SK-N-SH (cell line): Measurements from ENCODE around the gene ANKFN1. TPM values are rescaled to one million over a fixed set of nuclear protein-coding genes. Genes with fewer than 3 reads are reported as not detected.

Source experiments
- CTCF ChIA-PET: fragments of 300-600, 350-600 bp; formaldehyde crosslinking; extraction: SDS; loops from one replicate; lab custom pipeline; 2021; lab: Yijun Ruan, JAX
- POLR2A ChIA-PET: fragments of 350-600 bp; sonication (Branson Sonifier 250); formaldehyde crosslinking; extraction: SDS; loops from one replicate; lab custom pipeline; 2020; ENCODE audit warnings: antibody characterized with exemption, inconsistent platforms; lab: Yijun Ruan, JAX
- DNase-seq: peaks from one replicate; pipeline ENCODE4 v3.0.0; 2012
- H2AFZ ChIP-seq: fragments of 200-600 bp; sonication (generic); 2 replicates; pipeline ENCODE4 v1.8.1; 2016; ENCODE audit warnings: antibody characterized with exemption, mild to moderate bottlenecking, low read depth
- H3F3A ChIP-seq: fragments of 200-600 bp; sonication (generic); replicated peaks from 2 replicates; pipeline ENCODE3; 2016; ENCODE audit warnings: antibody characterized with exemption, mild to moderate bottlenecking; ENCODE audit not compliant: insufficient read depth
- H3K27ac ChIP-seq, 2 experiments: fragments of 200-500 bp in 1 of 2; fragments of 200-600 bp in 1 of 2; sonication (Bioruptor generic) in 1 of 2; sonication (generic), shearing (Covaris generic) in 1 of 2; 2 replicates each; pipeline versions ENCODE4 v1.5.1 to v1.6.1; 2014 to 2016; ENCODE audit warnings: low read depth in 2 of 2, inconsistent platforms in 1 of 2, low read length in 1 of 2, mild to moderate bottlenecking in 1 of 2, mixed read lengths in 1 of 2
- H3K27me3 ChIP-seq: fragments of 200-600 bp; sonication (generic), shearing (Covaris generic); 2 replicates; pipeline ENCODE4 v1.6.1; 2016; ENCODE audit warnings: mixed run types; ENCODE audit not compliant: insufficient read depth
- H3K36me3 ChIP-seq, 2 experiments: fragments of 200-500 bp in 1 of 2; fragments of 200-600 bp in 1 of 2; sonication (Bioruptor generic) in 1 of 2; sonication (generic) in 1 of 2; replicated peaks in 1 of 2; 2 replicates each; pipeline versions ENCODE3 to v1.5.1; 2014 to 2016; ENCODE audit warnings: low read length in 1 of 2, mild to moderate bottlenecking in 1 of 2; ENCODE audit not compliant: insufficient read depth in 2 of 2, control insufficient read depth in 1 of 2
- H3K4me1 ChIP-seq, 2 experiments: fragments of 200-500 bp in 1 of 2; fragments of 200-600 bp in 1 of 2; sonication (Bioruptor generic) in 1 of 2; sonication (generic), shearing (Covaris generic) in 1 of 2; 2 replicates each; pipeline versions ENCODE4 v1.5.1 to v1.6.1; 2014 to 2016; ENCODE audit warnings: low read depth in 1 of 2, low read length in 1 of 2, mixed run types in 1 of 2; ENCODE audit not compliant: insufficient read depth in 2 of 2, control insufficient read depth in 1 of 2
- H3K4me2 ChIP-seq: fragments of 200-600 bp; sonication (generic), shearing (Covaris generic); 2 replicates; pipeline ENCODE4 v1.6.1; 2017; ENCODE audit warnings: mixed run types
- H3K4me3 ChIP-seq, 2 experiments: fragments of 200-500 bp in 1 of 2; fragments of 200-600 bp in 1 of 2; sonication (Bioruptor generic) in 1 of 2; sonication (generic), shearing (Covaris generic) in 1 of 2; 2 replicates each; pipeline versions ENCODE4 v1.5.1 to v1.8.1; 2014 to 2016; ENCODE audit warnings: low read depth in 2 of 2, inconsistent platforms in 1 of 2, low read length in 1 of 2, mild to moderate bottlenecking in 1 of 2, mixed read lengths in 1 of 2, moderate library complexity in 1 of 2
- H3K79me2 ChIP-seq: fragments of 200-600 bp; sonication (generic); 2 replicates; pipeline ENCODE4 v1.8.1; 2017; ENCODE audit warnings: mild to moderate bottlenecking; ENCODE audit not compliant: insufficient read depth
- H3K9ac ChIP-seq: fragments of 200-600 bp; sonication (generic); 2 replicates; pipeline ENCODE4 v1.6.1; 2017; ENCODE audit warnings: mixed run types
- H3K9me2 ChIP-seq: fragments of 200-600 bp; sonication (generic); 2 replicates; pipeline ENCODE4 v1.6.1; 2017; ENCODE audit warnings: mixed run types
- H3K9me3 ChIP-seq: fragments of 200-600 bp; sonication (generic); 2 replicates; pipeline ENCODE4 v1.6.1; 2017; ENCODE audit warnings: mixed run types, mild to moderate bottlenecking, moderate library complexity
- H4K20me1 ChIP-seq: fragments of 200-600 bp; sonication (generic); 2 replicates; pipeline ENCODE4 v1.6.1; 2017; ENCODE audit warnings: mild to moderate bottlenecking, mixed run types; ENCODE audit not compliant: insufficient read depth
- CTCF ChIP-seq: fragments of 200-600 bp; sonication (generic); IDR thresholded peaks from 2 replicates; pipeline ENCODE4 v1.6.1; 2017; ENCODE audit warnings: antibody characterized with exemption, mild to moderate bottlenecking, moderate library complexity
- FOSL2 ChIP-seq: IDR thresholded peaks from 2 replicates; pipeline ENCODE4 v1.4.0; 2012; ENCODE audit warnings: low read depth, mild to moderate bottlenecking, moderate library complexity, borderline replicate concordance
- FOXM1 ChIP-seq: IDR thresholded peaks from 2 replicates; pipeline ENCODE4 v1.4.0; 2012; ENCODE audit warnings: low read depth, mild to moderate bottlenecking
- GABPA ChIP-seq: IDR thresholded peaks from 2 replicates; pipeline ENCODE4 v1.4.0; 2012; ENCODE audit warnings: low read depth, mild to moderate bottlenecking
- JUND ChIP-seq: IDR thresholded peaks from 2 replicates; pipeline ENCODE4 v1.4.0; 2012
- RAD21 ChIP-seq: IDR thresholded peaks from 2 replicates; pipeline ENCODE4 v1.6.1; 2012; ENCODE audit warnings: mild to moderate bottlenecking, low read length
- RXRA ChIP-seq: IDR thresholded peaks from 2 replicates; pipeline ENCODE4 v1.4.0; 2012; ENCODE audit warnings: low read depth, mild to moderate bottlenecking, borderline replicate concordance
- USF1 ChIP-seq: IDR thresholded peaks from 2 replicates; pipeline ENCODE4 v1.4.0; 2012; ENCODE audit warnings: low read depth, borderline replicate concordance
- USF2 ChIP-seq: fragments of 150-350 bp; IDR thresholded peaks from 2 replicates; pipeline ENCODE4 v1.6.1; 2017; ENCODE audit warnings: antibody characterized with exemption, low read length, low read depth, borderline replicate concordance
- WGBS: methylation state at CpG from one replicate; pipeline ENCODE4 v1.1.6; 2017; ENCODE audit warnings: low lambda C conversion rate; 5-methylcytosine and 5-hydroxymethylcytosine counted together
- polyA plus RNA-seq, 3 experiments: library from polyadenylated mRNA; depleted of rRNA; stranded (reverse); fragments of >200 nt; gene quantifications; 2 replicates each; pipeline ENCODE4 v1.2.3, GENCODE V29; 2012

The ANKFN1 gene
- polyA plus RNA-seq, 1 of the 3 experiments (the other 2 are of a cell fraction) = 0.07 TPM

- H3K9ac ChIP-seq = no peak overlapping the region
- no peaks in the 10 kb centered on the region for H3F3A ChIP-seq
- WGBS = 6% methylated on average over 4 of the region's 4 CpGs
- H3K9me3 ChIP-seq = no peaks in the 10 kb centered on the region
- DNase-seq = no peak
- no peaks in the 10 kb centered on the region for H3K4me1 ChIP-seq
- H3K4me3 ChIP-seq = no peak overlapping the region
- no peaks in the 10 kb centered on the region for H3K9me2 ChIP-seq
- no peak for TF ChIP-seq RXRA
- no peak for TF ChIP-seq GABPA
- TF ChIP-seq USF2 = no peak
- no peak for TF ChIP-seq FOSL2
- no peak for TF ChIP-seq USF1
- H3K4me2 ChIP-seq = no peak overlapping the region
- no peak overlapping the region for H2AFZ ChIP-seq
- no peaks in the 10 kb centered on the region for H3K79me2 ChIP-seq
- no peaks in the 10 kb centered on the region for H3K27me3 ChIP-seq
- H4K20me1 ChIP-seq = no peaks in the 10 kb centered on the region
- no peak overlapping the region for H3K27ac ChIP-seq
- ChIA-PET CTCF (interaction anchor here (0.9 kb wide), 1 partner anchor 25 kb away, joined by 3 read pairs; no protein-coding TSS in a partner anchor), POLR2A (no interaction called here)
- H3K36me3 ChIP-seq = no peaks in the 10 kb centered on the region
These were observed 33.3 kb upstream of the ANKFN1 start for GRCh38 chr17:56119936-56120335.

- ChIA-PET CTCF (interaction anchor here (0.5 kb wide), 1 partner anchor 210 kb away, joined by 3 read pairs; no protein-coding TSS in a partner anchor), POLR2A (no interaction called here)
- TF ChIP-seq JUND (no peak), RAD21 (peak; percentile 39), FOXM1 (no peak), CTCF (peak; percentile 53)
- Histone ChIP-seq H3F3A (no peaks in the 10 kb centered on the region), H3K4me1 (no peaks in the 10 kb centered on the region), H3K9ac (no peak overlapping the region), H3K4me3 (no peak overlapping the region), H3K79me2 (no peaks in the 10 kb centered on the region), H3K9me3 (no peaks in the 10 kb centered on the region), H3K27me3 (no peaks in the 10 kb centered on the region), H3K4me2 (no peak overlapping the region), H3K36me3 (no peaks in the 10 kb centered on the region), H3K27ac (no peak overlapping the region), H4K20me1 (no peaks in the 10 kb centered on the region), H2AFZ (no peak overlapping the region), H3K9me2 (no peaks in the 10 kb centered on the region)
- 11% methylated on average over 9 of the region's 9 CpGs for WGBS
- DNase-seq = no peak
These were observed 31.9 kb upstream of the ANKFN1 start for GRCh38 chr17:56121191-56122051.
